NCI-H345 treated with DMSO at 0.1 percent for 48 hours (cell line): ENCODE data around the gene ATG14.
"Not testable (repeated sequence)": the region's sequence is repeated elsewhere in the genome, so short reads cannot be mapped to it uniquely, and the experiment has no call there.

Experiments
- DNase-seq: peaks from one replicate; lab custom pipeline; 2025; ENCODE audit not compliant: unreplicated experiment; lab: John Stamatoyannopoulos, UW

The ATG14 gene

DNA sequence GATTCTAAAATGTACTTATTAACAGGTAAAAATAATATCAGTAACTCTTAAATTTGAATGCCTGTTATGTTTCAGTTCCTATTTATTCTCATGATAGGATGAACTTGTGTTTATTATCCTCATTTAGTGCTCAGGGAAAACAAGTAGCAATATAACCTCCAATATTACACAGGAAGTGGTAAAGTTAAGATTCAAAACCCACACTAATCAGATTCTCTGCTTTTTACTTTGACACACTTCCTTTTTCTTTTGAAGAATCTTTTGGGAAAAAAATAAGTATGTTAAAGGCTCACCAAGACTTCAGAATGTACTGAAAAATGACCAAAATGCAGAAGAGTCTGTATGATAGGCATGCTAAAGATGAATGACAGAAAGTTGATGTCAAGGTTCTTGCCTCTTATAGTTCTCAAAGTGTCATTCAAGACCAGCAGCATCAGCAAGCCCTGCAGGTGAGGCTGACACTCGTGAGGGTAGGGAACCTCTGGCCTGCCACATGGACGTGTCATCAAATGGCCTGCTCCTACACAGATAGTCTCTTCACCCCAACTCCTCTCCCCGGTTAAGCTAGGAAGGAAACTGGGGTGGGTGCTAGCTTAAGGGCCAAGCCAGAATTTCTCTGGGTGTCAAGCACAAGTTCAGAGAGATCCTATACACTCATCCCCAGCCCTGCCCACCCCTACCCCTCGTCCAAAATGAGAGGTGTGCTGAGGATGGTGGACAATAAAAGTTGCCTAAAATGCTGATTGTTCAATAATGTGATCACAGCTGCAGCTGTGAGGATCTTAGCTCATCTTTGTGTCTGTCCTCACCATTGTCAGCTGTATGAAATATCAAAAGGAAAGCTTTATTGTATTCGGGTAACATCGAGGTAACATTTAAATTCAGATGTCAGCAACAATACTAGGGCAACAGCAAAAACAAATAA is 22.5 kb upstream of the ATG14 start:
- no peak for DNase-seq

DNA sequence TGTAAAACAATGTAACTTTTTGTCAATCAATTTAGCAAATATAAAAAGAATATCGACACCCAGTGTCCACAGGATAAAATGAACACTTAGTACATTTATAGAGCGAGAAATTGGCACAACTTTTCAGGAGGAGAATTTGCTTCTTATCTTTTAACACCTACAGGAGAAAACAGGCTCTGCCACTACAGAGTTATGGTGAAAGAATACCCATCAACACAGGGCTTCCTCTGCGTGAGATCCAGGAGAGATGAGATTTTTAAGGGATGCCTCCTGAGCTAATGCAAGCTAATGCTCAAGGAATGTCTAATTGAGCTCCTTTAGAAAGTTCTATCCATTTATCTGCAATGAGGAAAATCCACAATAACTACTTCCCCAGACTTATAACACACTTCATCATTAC is 21.0 kb upstream of the ATG14 start:
- DNase-seq, result no peak

DNA sequence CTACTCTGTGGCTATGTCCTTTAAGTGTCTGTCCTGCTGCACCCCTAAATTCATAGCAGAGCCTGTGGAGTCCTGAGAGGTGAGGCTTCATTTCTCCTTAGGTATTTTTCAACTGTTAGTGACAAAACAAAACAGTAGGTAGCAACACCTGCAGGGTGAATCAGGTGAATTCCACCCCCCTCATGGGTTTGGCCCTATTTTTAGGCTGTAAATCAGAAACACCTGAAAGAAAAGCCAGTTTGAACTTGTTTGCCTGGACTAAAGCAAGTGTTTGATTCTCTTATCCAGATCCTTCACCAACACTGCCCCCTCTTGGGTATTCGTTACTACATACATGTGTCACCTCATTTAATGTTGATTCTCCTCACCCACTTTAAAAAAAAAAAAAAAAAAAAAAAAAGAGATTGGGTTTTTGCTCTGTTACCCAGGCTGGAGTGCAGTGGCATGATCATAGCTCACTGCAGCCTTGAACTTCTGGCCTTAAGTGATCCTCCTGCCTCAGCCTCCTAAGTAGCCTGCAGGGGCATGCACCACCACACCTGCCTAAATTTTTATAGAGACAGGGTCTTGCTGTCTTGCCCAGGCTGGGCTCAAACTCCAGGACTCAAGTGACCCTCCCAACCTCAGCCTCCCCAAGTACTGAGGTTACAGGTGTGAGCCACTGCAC is 18.5 kb upstream of the ATG14 start:
- DNase-seq, result no peak

DNA sequence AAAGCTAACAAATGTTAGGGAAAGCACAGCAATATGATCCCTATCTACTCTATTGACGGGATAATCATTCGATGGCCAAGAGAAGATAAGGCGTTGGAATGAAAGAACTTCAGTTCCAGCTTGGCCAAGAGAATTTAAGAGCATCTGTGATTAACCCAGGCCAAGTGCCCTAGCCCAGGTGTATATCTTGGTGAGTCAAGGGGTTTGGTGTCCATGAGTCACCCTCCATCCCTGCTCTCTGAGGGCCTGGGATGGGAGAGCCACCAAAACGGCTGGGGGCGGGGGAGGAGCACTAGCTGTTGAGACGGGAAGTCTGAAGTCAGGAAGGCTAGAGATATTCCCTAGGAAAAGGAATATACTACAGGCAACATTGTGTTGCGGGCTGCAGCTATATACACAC is 15.8 kb upstream of the ATG14 start:
- DNase-seq, result no peak

DNA sequence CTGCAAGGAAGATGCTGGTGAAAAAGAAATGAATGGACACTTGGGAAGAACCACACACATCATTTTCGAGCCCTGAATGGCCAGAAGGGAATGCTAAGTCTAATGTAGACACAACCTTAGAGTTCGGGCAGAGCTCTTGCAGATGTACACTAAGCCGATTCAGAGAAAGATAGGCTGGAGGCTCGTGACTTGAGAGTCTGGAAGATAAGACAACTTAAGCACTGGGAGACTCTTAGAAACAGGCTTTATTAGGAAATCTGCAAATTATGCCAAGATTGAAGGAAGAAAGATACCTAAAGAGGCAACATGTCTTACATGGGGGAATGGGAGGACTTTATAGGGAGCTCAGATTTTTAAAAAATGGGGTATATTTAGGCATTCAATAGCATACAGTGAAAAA is 15.3 kb upstream of the ATG14 start:
- DNase-seq, result no peak

DNA sequence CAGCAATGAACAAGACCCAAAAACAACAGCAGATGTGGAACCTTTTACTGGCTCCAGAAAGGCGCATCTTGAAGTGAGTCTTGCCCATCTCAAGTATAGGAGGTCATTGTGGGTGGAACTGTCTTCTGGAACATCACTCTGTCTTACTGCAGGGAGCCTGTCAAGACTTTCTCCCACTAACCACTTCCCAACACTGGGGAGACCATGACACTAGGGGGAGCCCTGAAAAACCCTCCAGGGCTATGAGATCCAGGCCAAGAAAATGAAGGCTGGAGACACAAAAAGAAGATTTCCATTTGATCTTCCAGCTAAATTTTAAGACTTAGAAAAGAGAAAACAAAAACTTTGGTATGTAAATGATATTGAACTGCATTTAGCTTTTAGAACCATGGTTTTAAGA is 13.5 kb upstream of the ATG14 start:
- no peak for DNase-seq

DNA sequence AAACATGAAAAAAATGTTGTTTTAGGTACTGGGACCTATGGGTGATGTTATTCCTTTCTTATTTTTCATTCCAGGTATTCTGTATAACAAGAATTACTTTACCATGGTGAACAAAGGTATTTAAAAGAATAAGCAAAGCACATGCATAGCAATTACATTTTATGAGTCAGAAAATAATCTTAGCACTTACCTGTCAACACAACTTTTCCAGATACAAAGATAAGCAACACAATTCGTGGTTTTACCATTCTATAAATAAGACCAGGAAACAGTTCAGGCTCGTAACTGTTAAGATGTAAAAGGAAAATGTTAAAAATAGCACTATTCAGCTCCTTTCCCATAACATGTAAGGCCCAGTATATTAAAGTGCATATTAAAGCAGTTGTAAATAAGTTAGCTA is 12.3 kb upstream of the ATG14 start:
- DNase-seq, result no peak

DNA sequence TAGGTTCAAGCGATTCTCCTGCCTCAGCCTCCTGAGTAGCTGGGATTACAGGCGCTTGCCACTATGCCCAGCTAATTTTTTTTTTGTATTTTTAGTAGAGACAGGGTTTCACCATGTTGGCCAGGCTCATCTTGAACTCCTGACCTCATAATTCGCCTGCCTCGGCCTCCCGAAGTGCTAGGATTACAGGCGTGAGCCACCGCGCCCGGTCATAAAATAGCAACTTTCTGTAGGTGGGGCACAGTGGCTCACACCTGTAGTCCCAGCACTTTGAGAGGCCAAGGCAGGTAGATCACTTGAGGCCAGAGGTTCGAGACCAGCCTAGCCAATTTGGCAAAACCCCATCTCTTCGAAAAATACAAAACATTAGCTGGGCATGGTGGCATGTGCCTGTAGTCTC is 10.7 kb upstream of the ATG14 start:
- DNase-seq, result not testable (repeated sequence)

DNA sequence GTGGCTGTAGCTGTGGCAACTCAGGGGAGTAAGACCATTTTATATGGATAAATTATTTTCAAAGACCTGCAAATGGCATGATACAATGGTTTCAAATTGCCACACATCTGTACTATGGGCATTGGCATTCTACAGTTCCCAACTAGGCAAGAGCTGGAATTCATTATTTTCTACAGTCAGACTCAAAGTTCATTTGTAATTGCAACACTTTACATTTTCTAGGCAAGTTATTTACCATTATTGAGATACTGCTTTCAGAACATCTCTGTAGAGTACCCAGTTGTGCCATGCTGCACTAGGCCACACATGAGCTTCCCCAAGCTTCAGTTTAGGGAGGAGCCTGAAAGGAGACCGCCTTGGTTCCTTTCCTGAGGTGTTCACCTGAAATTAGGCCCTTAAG is 8.0 kb upstream of the ATG14 start:
- no peak for DNase-seq

DNA sequence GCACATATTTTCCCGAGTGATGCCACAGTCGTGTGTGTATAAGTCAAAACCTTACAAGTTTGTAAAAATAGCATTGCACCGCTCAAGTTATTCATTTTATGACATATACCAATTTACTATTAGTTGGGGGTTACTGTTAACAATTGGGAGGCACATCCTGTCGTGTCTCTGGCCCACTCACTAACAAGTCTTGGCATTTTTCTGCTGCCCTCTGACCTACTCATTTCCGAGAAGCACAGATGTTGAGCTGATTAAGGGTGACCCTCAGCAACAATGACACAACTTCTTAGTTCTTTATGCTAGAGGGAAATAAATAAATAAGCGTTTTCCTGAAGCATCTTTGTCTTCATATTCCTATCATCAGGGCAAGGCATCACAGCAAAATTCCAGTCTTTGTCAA is 6.8 kb upstream of the ATG14 start:
- DNase-seq, result no peak

DNA sequence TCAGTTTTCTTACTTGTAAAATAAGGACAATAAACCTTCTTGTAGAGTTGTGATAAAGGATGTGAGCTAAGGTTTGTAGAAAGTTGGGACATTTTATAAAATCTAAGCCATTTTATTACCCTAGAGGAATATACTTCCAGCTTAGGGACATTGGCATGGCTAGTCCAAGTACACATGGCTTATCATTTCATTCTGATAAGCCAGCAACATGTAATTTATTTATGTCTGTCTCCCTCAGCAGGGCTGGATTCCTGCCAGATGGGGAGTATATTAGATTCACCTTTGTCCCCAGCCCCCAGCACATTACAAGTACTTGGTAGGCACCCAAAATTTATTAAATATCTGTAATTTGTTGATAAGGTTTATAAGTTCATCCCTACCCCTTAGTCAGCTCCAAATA is 6.3 kb upstream of the ATG14 start:
- DNase-seq, result no peak

DNA sequence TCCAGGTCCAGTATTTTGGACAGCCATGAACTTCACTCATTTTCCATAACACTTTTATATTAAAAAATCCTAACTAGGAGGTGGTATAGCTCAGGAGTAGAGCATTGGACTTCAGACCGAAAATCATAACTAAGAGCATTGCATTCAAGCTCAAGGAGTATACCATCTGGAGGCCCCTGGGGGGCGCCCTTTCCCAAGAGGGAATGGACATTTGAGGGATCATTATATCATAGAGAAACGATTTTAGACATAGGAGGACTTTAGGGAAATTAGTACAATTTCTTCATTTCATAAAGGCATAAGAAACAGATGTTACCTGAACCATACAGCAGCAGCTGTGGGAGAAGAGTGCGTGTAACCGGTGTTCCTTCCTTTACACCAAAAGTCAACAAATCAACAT is 5.2 kb upstream of the ATG14 start:
- no peak for DNase-seq

DNA sequence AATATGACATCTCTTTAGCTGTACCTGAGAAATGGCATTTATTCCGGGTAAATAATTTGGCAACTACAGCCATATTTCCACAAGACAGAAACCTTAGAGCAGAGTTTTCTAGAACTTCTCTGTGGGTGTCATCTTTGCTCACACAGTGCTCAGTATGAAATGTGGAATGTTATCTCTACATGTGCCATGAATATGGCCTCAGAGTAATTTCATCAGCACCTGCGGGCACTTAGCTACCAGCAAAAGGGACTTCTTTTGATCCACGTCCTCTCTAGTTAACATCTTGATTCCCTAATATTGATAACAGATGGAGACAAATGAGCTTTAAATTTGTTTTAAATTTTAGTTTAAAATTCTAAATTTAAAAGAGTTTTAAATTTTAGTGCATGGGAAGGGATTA is 2.9 kb upstream of the ATG14 start:
- no peak for DNase-seq

DNA sequence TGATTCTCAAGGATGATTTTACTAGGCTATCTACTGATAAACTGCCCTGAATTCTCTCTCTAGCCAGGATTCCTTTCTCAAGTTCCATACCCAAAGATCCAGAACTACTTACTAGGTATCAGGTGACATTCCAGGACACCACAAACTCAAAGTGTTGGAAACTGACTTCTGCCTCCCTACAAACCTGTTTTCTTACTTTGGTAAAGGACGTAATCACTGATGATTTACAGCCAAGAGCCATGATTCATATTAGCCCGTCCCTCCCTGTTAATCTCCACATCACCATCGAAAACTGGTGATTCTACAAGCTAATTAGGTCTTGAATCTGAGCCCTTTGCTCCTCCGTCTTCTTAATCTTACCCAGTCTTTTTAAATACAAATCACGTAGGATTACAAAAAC is 1.0 kb upstream of the ATG14 start:
- no peak for DNase-seq

DNA sequence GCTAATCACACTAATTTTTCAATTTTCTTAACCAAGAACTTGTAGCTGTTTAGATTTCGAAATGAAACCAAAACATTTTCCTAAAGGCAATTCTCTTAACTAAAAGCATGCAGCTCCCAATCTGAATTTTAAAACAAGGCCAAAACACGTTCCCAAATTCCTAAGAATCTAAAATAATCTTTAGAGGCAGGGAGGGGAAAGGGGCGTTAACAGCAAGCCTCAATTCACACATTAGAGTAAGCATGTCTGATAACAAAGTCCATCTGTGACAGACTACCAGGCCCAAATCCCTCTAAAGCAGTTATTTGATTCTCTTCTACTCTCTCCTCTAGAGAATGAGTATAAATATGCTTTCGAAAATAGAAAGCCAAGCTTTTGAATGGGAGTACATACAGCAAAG is 754 bp downstream of the ATG14 start:
- DNase-seq, result no peak

DNA sequence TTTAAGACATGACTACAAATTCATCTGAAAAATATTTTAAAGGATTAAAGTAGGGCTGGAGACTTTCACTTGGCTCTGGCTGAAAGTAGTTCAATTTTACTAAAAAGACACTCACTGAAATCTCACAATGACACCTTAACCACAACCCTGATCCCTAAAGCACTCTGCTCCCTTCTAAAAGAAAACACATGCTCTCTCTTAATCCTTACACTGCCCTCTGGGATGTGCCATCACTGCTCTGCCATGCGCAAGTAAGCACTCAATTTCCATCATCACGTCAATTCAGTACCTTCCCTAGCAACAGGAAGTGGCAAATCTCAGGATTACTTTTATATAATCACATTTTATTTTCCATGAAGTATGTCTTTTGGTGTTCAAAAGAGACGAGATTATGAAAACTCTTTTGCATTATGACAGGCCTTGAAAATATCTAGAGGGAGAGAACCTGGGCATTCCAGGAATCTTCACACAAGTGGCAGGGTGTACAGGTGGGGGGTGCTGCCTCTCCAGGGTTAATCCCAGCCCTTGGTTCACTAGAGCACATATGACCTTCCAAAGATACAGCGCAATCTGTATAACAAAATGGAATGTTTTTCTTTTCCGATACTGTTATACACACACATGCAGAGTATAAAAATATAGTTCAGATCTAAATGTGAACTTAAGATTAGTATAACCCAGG is 7.3 kb downstream of the ATG14 start:
- DNase-seq, result no peak

DNA sequence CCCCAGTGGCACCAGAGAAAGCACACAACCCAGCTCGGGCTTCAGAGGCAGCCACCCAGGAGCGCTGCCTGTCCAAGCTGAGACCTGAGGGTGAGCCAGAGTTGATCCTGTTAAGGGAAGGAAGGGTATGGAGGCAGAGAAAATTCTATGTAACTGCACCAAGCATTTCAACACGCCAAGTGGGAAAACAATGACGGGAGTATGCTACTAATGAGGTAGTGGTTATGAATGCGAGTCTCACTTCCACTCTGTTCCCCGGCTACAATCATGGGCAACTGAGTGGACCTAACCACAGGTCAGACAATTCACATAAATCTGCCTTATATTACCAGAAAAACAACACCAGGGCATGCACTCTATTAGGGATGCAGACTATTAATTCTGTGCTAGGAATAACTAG is 9.9 kb downstream of the ATG14 start:
- DNase-seq, result no peak

DNA sequence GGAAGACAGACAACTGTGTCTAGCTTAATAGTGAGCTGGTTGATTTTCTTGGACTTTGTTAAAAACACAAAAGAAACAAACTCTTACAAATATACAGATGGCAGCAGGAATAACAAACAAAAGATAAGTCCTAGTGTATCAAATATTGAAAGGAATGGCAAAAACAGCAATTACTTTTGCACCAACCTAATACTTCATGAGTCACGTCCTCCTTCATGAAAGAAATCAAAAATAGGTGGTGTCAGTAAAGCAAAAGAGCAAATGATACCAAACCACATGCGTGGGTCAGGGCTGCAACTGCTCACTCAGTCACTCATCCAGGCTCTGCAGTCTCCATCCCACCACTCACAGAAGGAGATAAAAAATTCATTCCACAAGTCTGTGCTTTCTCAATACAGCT is 11.8 kb downstream of the ATG14 start:
- DNase-seq, result no peak

DNA sequence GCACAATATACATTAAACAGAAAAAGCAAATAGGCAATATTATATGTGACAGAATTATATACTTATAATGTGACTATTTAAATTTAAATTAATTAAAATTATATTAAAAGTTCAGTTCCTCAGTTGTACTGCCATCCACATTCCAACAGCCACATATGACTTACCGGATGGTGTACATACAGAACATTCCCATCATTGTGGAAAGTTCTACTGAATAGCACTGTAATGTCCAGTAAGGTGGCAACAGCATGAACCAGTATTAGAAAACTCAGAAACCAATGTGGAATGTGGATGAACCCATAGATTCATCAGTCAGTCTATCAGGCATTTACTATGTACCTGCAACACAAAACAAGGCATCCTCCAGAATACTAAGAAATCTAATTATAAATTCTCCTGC is 12.4 kb downstream of the ATG14 start:
- no peak for DNase-seq

DNA sequence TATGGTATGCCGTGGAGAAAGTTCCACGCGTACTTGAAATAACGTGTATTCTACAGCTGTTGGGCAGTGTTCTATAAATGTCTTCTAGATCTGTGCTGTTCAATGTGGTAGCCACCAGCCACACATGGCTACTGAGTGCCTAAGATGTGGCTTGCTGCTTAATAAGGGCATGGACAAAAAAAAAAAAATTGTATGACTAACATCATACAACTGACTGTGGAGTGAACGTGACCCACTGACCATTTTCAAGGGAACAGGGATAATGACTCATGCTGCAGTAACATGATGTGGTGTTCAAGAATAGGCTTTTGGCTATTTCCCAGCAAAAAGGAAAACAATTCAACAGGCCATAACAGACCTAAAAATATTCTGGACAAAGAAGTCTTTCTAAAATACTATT is 13.0 kb downstream of the ATG14 start:
- no peak for DNase-seq

DNA sequence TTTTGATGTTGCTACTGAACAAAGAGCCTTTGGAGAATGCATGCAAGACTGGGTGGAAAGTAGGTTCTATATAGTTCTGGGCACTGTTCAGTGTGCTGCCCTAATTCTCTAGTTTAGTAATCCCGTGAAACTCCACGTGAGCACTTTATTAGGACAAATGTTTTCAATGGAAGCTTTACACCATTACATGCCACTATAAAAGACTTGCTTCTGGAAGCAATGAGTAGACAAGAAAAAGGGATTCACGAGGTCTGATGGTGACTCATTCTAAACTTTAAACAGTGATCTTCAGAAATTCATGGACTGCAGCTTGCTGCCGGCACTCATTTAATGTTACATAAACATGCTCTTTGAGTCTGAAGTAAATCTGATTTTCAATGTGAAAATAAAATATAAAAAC is 22.3 kb downstream of the ATG14 start:
- DNase-seq, result no peak

DNA sequence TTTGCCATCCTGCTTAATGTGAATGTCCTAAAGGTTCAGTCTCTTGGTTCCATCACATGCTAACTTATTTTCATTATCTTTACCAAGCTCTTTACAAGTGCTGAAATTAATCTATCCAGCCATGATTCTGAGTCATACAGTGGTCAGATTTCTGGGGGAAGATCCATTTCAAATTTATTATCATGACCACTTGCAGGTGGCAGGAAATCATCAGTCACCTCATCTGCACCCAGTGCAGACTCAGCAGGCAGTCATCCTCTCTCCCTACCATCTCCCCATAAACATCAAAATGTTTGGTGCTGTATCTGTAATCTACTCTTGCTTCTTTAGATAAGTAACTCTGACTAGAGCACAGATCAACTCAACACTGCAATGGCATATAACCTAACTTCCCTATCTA is 23.5 kb downstream of the ATG14 start:
- no peak for DNase-seq
